ENCODE data around the gene IL19. TPM values are rescaled to one million over a fixed set of nuclear protein-coding genes. Genes with fewer than 3 reads are reported as not detected.
A peak's percentile ranks its signal among the peaks of the same experiment; 100 is the strongest.

The IL19 gene
- total RNA-seq, 1 experiment from 2014 or later = not detected

GRCh38 chr1:206859082-206859521, 88.5 kb downstream of the IL19 start (continued):
- TF ChIP-seq CBFB (CRISPR knock-in tag; IDR thresholded peaks at IDR 0.05; ENCODE audit: low read depth) = no peak
- TF ChIP-seq ZNF219 (CRISPR knock-in tag; IDR thresholded peaks at IDR 0.05; ENCODE audit: borderline replicate concordance) = no peak
- TF ChIP-seq MXD4 (CRISPR knock-in tag; IDR thresholded peaks at IDR 0.05; ENCODE audit: borderline replicate concordance) = no peak
- no peak for TF ChIP-seq GABPB1 (CRISPR knock-in tag; IDR thresholded peaks at IDR 0.05)
- no peak for TF ChIP-seq NR2C2 (CRISPR knock-in tag; IDR thresholded peaks at IDR 0.05)

GRCh38 chr1:206860165-206860564, 89.6 kb downstream of the IL19 start:
- Mint-ChIP-seq H3K27ac (no peak overlapping the region), H3K9me3 (no peaks in the 10 kb centered on the region; the same call in 1 of the 2 replicates), H3K4me1 (0 out of 2 replicates have a peak, but pooled peaks cover 3% of the 10 kb centered on the region), H3K4me3 (no peak overlapping the region), H3K36me3 (no peaks in the 10 kb centered on the region), H3K27me3 (ENCODE audit: low read depth) (peaks cover 16% of the 10 kb centered on the region; the same call in 1 of the 2 replicates)
- POLR2A ChIA-PET = no interaction called here
- no peak for TF ChIP-seq IRF1 (CRISPR knock-in tag; IDR thresholded peaks at IDR 0.05)
- TF ChIP-seq JUN (CRISPR knock-in tag; IDR thresholded peaks at IDR 0.05) = no peak
- TF ChIP-seq MAX (CRISPR knock-in tag; IDR thresholded peaks at IDR 0.05) = no peak
- no peak for TF ChIP-seq NR1H2 (CRISPR knock-in tag; IDR thresholded peaks at IDR 0.05)
- no peak for TF ChIP-seq FOXP4 (CRISPR knock-in tag; IDR thresholded peaks at IDR 0.05)
- no peak for TF ChIP-seq KAT7 (CRISPR knock-in tag; IDR thresholded peaks at IDR 0.05; ENCODE audit: borderline replicate concordance)
- TF ChIP-seq ZNF138 (CRISPR knock-in tag; conservative IDR thresholded peaks at IDR 0.05) = no peak
- TF ChIP-seq CREM (CRISPR knock-in tag; IDR thresholded peaks at IDR 0.05) = no peak
- no peak for TF ChIP-seq ERG (CRISPR knock-in tag; IDR thresholded peaks at IDR 0.05)
- no peak for TF ChIP-seq ZNF396 (CRISPR knock-in tag; IDR thresholded peaks at IDR 0.05; ENCODE audit: borderline replicate concordance)
- DNase-seq (ENCODE audit: low spot score) = no peak
- no peak for ATAC-seq
- CTCF ChIA-PET = interaction anchor here (1.4 to 1.6 kb wide), 3 partner anchors 47 to 52 kb away, joined by 3 to 5 read pairs (median 5); no protein-coding TSS in a partner anchor

- Mint-ChIP-seq H3K36me3 (no peaks in the 10 kb centered on the region), H3K27ac (no peak overlapping the region), H3K4me1 (0 out of 2 replicates have a peak, but pooled peaks cover 3% of the 10 kb centered on the region), H3K4me3 (no peak overlapping the region), H3K27me3 (ENCODE audit: low read depth) (peaks cover 22% of the 10 kb centered on the region), H3K9me3 (no peaks in the 10 kb centered on the region)
- TF ChIP-seq FOXK1 (CRISPR knock-in tag; IDR thresholded peaks at IDR 0.05) (no peak), PREB (CRISPR knock-in tag; IDR thresholded peaks at IDR 0.05; ENCODE audit: borderline replicate concordance) (no peak), KAT7 (CRISPR knock-in tag; IDR thresholded peaks at IDR 0.05; ENCODE audit: borderline replicate concordance) (no peak), IRF2 (CRISPR knock-in tag; IDR thresholded peaks at IDR 0.05; ENCODE audit: borderline replicate concordance, low read depth) (no peak), GTF2I (CRISPR knock-in tag; conservative IDR thresholded peaks at IDR 0.05) (no peak)
- ATAC-seq (peak; percentile 39), DNase-seq (ENCODE audit: low spot score) (no peak)
- ChIA-PET CTCF (interaction anchor here (0.8 to 1.6 kb wide), 4 partner anchors 46 to 128 kb away, joined by 3 to 8 read pairs (median 4); no protein-coding TSS in a partner anchor), POLR2A (no interaction called here)
Measured at GRCh38 chr1:206863266-206863665, 92.7 kb downstream of the IL19 start.

Data from WTC11 (cell line).